Gastroesophageal sphincter (tissue), 3 donors: Measurements from ENCODE around the gene SYNE3.

Experiments used
- CTCF ChIP-seq, 4 experiments: fragments of 200-600 bp in 2 of 4; fragments of 450-650 bp in 2 of 4; sonication (generic) in 1 of 4; IDR thresholded peaks; one replicate each; pipeline ENCODE4 v1.5.1; 2017 to 2019; ENCODE audit warnings: antibody characterized with exemption in 4 of 4, mild to moderate bottlenecking in 2 of 4, moderate library complexity in 2 of 4
- EP300 ChIP-seq: sonication (generic); formaldehyde crosslinking; IDR thresholded peaks from one replicate; pipeline ENCODE4 v1.6.1; 2017; ENCODE audit warnings: antibody characterized with exemption, mild to moderate bottlenecking
- POLR2AphosphoS5 ChIP-seq: sonication (generic); formaldehyde crosslinking; IDR thresholded peaks from one replicate; pipeline ENCODE4 v1.6.1; 2017; ENCODE audit warnings: antibody characterized with exemption

GRCh38 chr14:95486875-95487668 is 29.4 kb downstream of the SYNE3 start:
- TF ChIP-seq EP300 (no peak), CTCF (IDR thresholded peaks at IDR 0.05) (no peak), POLR2AphosphoS5 (no peak)
